ENCODE results near the gene ATP8A1. TPM values are rescaled to one million over a fixed set of nuclear protein-coding genes. Genes with fewer than 3 reads are reported as not detected.

Gene ATP8A1
- total RNA-seq, 2 donors from 2014 or later: 12.5 to 25.8 TPM

DNA sequence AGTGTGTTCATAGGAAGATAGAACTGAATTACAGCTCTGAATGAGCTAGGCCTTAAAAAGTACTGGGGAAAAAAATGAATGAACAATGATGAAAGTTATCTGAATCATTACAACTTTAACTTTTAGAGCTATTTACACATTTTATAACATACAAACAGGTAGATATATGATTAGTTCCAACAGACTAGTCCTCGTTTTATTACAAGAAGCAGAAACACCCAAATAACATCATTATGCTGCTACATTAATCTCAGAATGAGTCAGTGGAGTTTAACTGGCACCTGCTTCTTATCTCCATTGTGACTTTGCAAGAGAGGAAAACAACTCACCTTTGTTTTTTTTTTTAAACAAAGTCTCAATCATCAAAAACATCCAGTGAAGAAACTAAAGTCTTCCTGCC is 15.2 kb downstream of the ATP8A1 start:
- Histone ChIP-seq H3K4me1 (peaks cover 0 to 47% of the 10 kb centered on the region in 2 donors), H3K36me3 (no peaks in the 10 kb centered on the region)

DNA sequence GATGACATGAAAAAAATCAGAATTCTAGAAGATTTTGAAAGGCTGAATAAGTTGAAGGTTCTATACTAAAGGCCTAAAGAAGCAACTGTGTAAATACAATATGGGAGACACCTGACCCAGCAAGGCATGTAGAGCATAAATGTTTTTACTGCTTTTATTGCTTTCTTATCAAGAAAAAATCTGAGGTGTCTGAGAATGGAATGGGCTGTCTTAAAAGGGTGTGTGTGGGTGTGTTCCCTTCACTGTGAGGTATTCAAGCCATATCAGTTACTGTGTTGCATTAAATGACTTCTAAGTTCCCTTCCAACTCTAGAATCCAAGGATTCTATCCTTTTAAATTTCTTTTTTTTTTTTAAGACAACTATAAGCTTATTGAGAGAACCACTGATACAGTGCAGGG is 15.7 kb downstream of the ATP8A1 start:
- no peak for DNase-seq (ENCODE audit: low spot score)
- Histone ChIP-seq H3K27ac (no peak overlapping the region), H3K4me3 (no peak overlapping the region), H3K36me3 (no peaks in the 10 kb centered on the region), H3K9me3 (no peaks in the 10 kb centered on the region), H3K27me3 (no peaks in the 10 kb centered on the region), H3K4me1 (peaks cover 0 to 46% of the 10 kb centered on the region in 2 donors)
- TF ChIP-seq, protein P1, sequence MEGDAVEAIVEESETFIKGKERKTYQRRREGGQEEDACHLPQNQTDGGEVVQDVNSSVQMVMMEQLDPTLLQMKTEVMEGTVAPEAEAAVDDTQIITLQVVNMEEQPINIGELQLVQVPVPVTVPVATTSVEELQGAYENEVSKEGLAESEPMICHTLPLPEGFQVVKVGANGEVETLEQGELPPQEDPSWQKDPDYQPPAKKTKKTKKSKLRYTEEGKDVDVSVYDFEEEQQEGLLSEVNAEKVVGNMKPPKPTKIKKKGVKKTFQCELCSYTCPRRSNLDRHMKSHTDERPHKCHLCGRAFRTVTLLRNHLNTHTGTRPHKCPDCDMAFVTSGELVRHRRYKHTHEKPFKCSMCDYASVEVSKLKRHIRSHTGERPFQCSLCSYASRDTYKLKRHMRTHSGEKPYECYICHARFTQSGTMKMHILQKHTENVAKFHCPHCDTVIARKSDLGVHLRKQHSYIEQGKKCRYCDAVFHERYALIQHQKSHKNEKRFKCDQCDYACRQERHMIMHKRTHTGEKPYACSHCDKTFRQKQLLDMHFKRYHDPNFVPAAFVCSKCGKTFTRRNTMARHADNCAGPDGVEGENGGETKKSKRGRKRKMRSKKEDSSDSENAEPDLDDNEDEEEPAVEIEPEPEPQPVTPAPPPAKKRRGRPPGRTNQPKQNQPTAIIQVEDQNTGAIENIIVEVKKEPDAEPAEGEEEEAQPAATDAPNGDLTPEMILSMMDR (IDR thresholded peaks at IDR 0.05): no peak

More for the DNA sequence above, 15.2 kb downstream of the ATP8A1 start:
- no peak overlapping the region for H3K4me3 ChIP-seq
- TF ChIP-seq, protein P1 (IDR thresholded peaks at IDR 0.05): no peak
- H3K27me3 ChIP-seq: no peaks in the 10 kb centered on the region
- H3K9me3 ChIP-seq: no peaks in the 10 kb centered on the region
- no peak for DNase-seq (ENCODE audit: low spot score)
- H3K27ac ChIP-seq: no peak overlapping the region

DNA sequence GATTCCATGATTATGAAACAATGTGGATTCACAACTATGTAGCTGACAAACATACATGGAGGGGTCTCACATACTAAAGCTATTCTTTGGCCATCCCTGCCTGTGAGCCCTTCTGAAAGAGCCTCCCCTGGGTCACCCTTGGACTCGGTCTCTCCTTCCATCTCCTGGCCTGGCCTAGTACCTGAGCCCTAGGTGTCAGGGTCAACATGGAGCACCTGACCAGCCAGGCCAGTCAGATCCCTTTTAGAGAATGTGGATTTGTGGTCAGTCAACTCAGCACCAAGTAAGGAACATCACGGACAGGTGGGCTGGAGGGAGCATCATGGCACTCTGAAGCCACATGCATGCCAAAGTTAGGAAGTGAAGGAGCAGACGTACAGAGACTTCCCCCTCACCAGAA is 16.3 kb downstream of the ATP8A1 start:
- DNase-seq (ENCODE audit: low spot score): no peak
- Histone ChIP-seq H3K4me1 (peaks cover 0 to 43% of the 10 kb centered on the region in 2 donors), H3K36me3 (no peaks in the 10 kb centered on the region), H3K9me3 (no peaks in the 10 kb centered on the region), H3K27me3 (no peaks in the 10 kb centered on the region), H3K4me3 (no peak overlapping the region), H3K27ac (no peak overlapping the region)
- TF ChIP-seq, protein P1 (IDR thresholded peaks at IDR 0.05): no peak

DNA sequence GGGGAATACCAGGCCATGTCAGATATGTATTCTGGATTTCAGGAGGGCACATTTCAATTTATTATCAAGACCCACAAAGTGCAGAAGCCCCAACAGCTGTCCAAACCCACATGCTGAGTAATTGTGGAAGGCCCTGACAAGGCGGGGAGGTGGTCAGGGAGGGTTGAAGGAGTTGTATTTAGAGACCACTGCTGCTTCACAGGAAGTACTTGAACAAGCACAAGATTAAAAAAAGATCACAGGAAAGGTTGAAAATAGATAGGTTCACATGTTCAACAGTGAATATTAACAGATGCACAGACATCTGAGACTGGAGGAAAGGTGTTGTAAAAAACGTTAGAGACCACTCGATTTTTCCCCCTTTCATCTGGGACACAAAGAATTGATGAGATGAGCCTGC is 17.9 kb downstream of the ATP8A1 start:
- no peak for DNase-seq (ENCODE audit: low spot score)
- Histone ChIP-seq H3K36me3 (no peaks in the 10 kb centered on the region), H3K4me1 (peaks cover 0 to 31% of the 10 kb centered on the region in 2 donors), H3K4me3 (no peak overlapping the region), H3K27ac (no peak overlapping the region), H3K9me3 (no peaks in the 10 kb centered on the region), H3K27me3 (no peaks in the 10 kb centered on the region)
- TF ChIP-seq, protein P1 (IDR thresholded peaks at IDR 0.05): no peak

DNA sequence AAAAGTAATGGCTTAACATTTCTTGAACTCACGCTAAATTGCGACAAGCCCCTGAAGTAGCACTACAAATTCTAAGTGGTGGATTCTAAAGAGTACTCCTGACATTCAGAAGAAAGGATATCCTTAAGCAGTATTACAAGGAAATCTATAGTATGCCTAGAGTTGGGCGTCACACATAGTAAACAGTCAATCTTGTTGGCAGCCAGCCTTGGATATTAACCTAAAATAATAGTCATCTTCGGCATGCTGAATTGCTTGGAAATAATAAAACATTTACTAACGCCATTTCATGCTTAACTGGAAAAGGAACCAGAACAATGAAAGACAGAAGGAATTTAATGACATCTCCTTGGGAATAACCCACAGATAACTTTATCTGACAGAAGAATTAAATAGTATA is 18.6 kb downstream of the ATP8A1 start:
- no peak overlapping the region for H3K4me3 ChIP-seq
- no peaks in the 10 kb centered on the region for H3K27me3 ChIP-seq

DNA sequence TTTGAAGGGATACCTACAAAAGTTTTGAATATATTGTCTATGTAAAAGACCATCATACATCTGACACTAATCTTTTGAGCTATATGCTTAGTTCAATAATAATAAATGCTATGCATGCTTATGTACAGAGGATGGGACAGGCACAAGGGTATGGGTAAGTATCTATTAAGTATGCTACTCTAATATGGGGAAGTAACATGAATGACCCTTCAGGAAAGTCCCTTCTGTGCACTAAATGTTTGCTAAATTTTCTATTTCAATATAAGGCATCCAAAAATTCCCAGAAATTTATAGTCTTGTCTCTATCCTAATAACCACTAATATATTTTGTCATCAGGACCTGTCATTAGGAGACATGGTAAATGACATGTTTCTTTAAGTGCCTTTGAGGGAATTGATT is 19.0 kb downstream of the ATP8A1 start:
- Histone ChIP-seq H3K9me3 (no peaks in the 10 kb centered on the region), H3K36me3 (no peaks in the 10 kb centered on the region), H3K4me1 (peaks cover 0 to 37% of the 10 kb centered on the region in 2 donors), H3K4me3 (no peak overlapping the region), H3K27ac (no peak overlapping the region), H3K27me3 (no peaks in the 10 kb centered on the region)
- TF ChIP-seq, protein P1 (IDR thresholded peaks at IDR 0.05): no peak
- no peak for DNase-seq (ENCODE audit: low spot score)

More for the DNA sequence above, 18.6 kb downstream of the ATP8A1 start:
- Histone ChIP-seq H3K9me3 (no peaks in the 10 kb centered on the region), H3K27ac (no peak overlapping the region), H3K4me1 (peaks cover 0 to 32% of the 10 kb centered on the region in 2 donors), H3K36me3 (no peaks in the 10 kb centered on the region)
- no peak for DNase-seq (ENCODE audit: low spot score)
- TF ChIP-seq, protein P1 (IDR thresholded peaks at IDR 0.05): no peak

Data from right atrium auricular region (tissue), 2 donors.